Osteoblast (primary cell): ENCODE measurements around the gene TMC7. TPM values are rescaled to one million over a fixed set of nuclear protein-coding genes. Genes with fewer than 3 reads are reported as not detected.

Experiments
- DNase-seq: peaks from one replicate; pipeline ENCODE4 v3.0.0; 2011; ENCODE audit warnings: low spot score, mixed read lengths; ENCODE audit not compliant: insufficient read length; ENCODE audit errors: missing footprints
- H2AFZ ChIP-seq: 2 replicates; pipeline ENCODE4 v1.6.0; 2011; ENCODE audit warnings: mild to moderate bottlenecking, low read length
- H3K27ac ChIP-seq: 2 replicates; pipeline ENCODE4 v1.5.1; 2011; ENCODE audit warnings: mild to moderate bottlenecking, low read depth, low read length, moderate library complexity
- H3K27me3 ChIP-seq: 2 replicates; pipeline ENCODE4 v1.6.0; 2012; ENCODE audit warnings: mild to moderate bottlenecking, control low read depth, inconsistent platforms, low read length, moderate library complexity; ENCODE audit not compliant: insufficient read depth
- H3K36me3 ChIP-seq: 2 replicates; pipeline ENCODE4 v1.5.1; 2011; ENCODE audit warnings: mild to moderate bottlenecking, low read length, control low read depth, moderate library complexity; ENCODE audit not compliant: insufficient read depth
- H3K4me1 ChIP-seq: 2 replicates; pipeline ENCODE4 v1.5.1; 2011; ENCODE audit warnings: mild to moderate bottlenecking, low read length, control low read depth, moderate library complexity; ENCODE audit not compliant: insufficient read depth
- H3K4me2 ChIP-seq: 2 replicates; pipeline ENCODE4 v1.6.0; 2011; ENCODE audit warnings: mild to moderate bottlenecking, low read length; ENCODE audit not compliant: insufficient read depth
- H3K4me3 ChIP-seq: fragments of 200-600 bp; sonication (generic); 3 replicates; pipeline ENCODE4 v1.5.1; 2012; ENCODE audit warnings: mild to moderate bottlenecking, low read length, inconsistent platforms; ENCODE audit not compliant: insufficient read depth
- H3K79me2 ChIP-seq: 2 replicates; pipeline ENCODE4 v1.6.0; 2012; ENCODE audit warnings: mild to moderate bottlenecking, low read length, control low read depth, inconsistent platforms; ENCODE audit not compliant: insufficient read depth
- H3K9me3 ChIP-seq: 2 replicates; pipeline ENCODE4 v1.5.1; 2011; ENCODE audit warnings: low read depth, low read length, control low read depth
- H4K20me1 ChIP-seq: 2 replicates; pipeline ENCODE4 v1.6.0; 2012; ENCODE audit warnings: mild to moderate bottlenecking, low read length, control low read depth; ENCODE audit not compliant: insufficient read depth
- total RNA-seq: library from RNA; depleted of rRNA; stranded (reverse); fragments of >200 nt; gene quantifications from 2 replicates; pipeline ENCODE4 v1.2.3, GENCODE V29; 2012
- TF ChIP-seq, protein P1 (sequence below): IDR thresholded peaks from 2 replicates; pipeline ENCODE4 v1.5.1; 2011; ENCODE audit warnings: mild to moderate bottlenecking, low read depth, low read length, moderate library complexity; ENCODE audit errors: extremely low read depth

The TMC7 gene
- total RNA-seq, 1 donor = 1.1 TPM

DNA sequence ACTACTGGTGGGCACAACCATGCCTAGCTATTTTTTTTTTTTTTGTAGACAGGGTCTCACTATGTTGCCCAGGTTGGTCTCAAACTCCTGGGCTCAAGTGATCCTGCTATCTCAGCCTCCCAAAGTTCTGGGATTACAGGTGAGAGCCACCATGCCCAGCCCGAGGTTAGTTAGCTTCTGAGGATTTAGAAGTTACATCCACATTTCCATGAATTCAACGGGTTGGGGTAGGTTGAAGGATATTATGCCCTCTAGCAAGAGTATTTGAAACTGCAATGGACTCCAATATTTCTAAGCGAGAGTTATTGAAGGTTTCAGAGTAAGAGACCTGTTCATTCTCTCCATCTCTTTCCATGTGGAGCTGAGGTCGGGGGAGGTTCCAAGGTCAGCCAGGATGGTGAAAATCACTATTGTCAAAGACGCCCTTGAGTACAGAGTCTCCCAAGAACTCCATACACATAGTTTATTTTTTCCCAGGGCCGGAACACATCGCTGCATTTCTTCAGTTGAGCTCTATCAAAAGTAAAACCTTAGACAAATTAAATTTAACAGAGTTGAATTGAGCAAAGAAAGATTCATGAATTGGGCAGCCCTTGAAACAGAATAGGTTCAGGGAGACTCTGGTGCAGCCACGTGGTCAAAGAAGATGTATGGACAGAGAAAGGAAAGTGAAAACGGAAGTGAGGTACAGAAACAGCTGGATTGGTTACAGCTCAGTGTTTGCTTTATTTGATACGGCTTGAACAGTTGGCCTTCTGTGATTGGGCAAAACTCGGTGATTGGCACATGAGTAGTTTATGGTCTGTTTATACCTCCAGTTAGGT is 111.0 kb downstream of the TMC7 start:
- TF ChIP-seq, protein P1, sequence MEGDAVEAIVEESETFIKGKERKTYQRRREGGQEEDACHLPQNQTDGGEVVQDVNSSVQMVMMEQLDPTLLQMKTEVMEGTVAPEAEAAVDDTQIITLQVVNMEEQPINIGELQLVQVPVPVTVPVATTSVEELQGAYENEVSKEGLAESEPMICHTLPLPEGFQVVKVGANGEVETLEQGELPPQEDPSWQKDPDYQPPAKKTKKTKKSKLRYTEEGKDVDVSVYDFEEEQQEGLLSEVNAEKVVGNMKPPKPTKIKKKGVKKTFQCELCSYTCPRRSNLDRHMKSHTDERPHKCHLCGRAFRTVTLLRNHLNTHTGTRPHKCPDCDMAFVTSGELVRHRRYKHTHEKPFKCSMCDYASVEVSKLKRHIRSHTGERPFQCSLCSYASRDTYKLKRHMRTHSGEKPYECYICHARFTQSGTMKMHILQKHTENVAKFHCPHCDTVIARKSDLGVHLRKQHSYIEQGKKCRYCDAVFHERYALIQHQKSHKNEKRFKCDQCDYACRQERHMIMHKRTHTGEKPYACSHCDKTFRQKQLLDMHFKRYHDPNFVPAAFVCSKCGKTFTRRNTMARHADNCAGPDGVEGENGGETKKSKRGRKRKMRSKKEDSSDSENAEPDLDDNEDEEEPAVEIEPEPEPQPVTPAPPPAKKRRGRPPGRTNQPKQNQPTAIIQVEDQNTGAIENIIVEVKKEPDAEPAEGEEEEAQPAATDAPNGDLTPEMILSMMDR = peak; percentile 22
- Histone ChIP-seq H3K9me3 (no peaks in the 10 kb centered on the region), H4K20me1 (no peaks in the 10 kb centered on the region), H3K4me3 (no peak overlapping the region), H3K27me3 (no peaks in the 10 kb centered on the region), H3K4me2 (no peak overlapping the region), H3K27ac (no peak overlapping the region), H3K36me3 (no peaks in the 10 kb centered on the region), H2AFZ (no peak overlapping the region), H3K4me1 (peaks cover 7% of the 10 kb centered on the region), H3K79me2 (no peaks in the 10 kb centered on the region)
- DNase-seq = peak; percentile 34

DNA sequence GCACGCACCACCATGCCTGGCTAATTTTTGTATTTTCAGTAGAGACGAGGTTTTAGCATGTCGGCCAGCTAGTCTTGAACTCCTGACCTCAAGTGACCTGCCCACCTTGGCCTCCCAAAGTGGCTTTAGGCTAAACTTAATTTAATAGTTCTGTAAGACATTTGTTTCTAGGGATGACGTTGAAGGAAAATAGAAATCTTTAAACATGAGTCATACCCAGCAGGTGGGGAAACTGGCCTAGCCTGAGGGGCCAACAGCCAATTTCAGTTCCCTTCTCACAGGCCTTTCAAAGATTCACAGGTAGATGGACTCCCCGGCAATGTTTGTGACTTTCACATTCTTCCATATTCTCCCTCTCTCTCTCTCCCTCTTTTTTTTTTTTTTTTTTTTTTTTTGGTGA is 111.9 kb downstream of the TMC7 start:
- DNase-seq = no peak
- TF ChIP-seq, protein P1 = no peak
- no peak overlapping the region for H2AFZ ChIP-seq
- no peak overlapping the region for H3K27ac ChIP-seq
- H3K36me3 ChIP-seq = no peaks in the 10 kb centered on the region
- H3K79me2 ChIP-seq = no peaks in the 10 kb centered on the region
- no peak overlapping the region for H3K4me3 ChIP-seq
- peaks cover 7% of the 10 kb centered on the region for H3K4me1 ChIP-seq
- no peaks in the 10 kb centered on the region for H4K20me1 ChIP-seq
- no peaks in the 10 kb centered on the region for H3K9me3 ChIP-seq
- no peaks in the 10 kb centered on the region for H3K27me3 ChIP-seq
- H3K4me2 ChIP-seq = no peak overlapping the region

DNA sequence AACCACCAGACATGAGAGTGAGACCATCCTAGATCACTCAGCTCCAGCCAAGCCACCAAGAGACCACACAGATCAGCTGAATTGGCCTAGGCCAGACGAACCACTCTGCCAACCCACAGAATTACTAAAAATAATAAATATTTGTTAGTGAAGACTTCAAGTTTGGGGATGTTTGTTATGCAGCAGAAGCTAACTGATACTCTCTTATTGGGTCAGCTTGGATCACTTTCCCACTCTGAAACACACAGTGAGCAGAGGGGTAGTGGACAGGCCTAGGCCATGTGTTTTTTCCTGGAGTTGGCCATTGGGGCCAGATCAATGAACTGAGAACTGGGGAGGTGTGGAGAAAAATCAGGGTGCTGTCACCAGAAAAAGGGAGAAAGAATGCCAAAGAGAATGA is 114.4 kb downstream of the TMC7 start:
- no peak overlapping the region for H3K4me3 ChIP-seq
- DNase-seq = no peak
- H3K4me2 ChIP-seq = no peak overlapping the region
- H2AFZ ChIP-seq = no peak overlapping the region
- H3K27me3 ChIP-seq = no peaks in the 10 kb centered on the region
- no peaks in the 10 kb centered on the region for H3K79me2 ChIP-seq
- H3K9me3 ChIP-seq = no peaks in the 10 kb centered on the region
- H3K27ac ChIP-seq = no peak overlapping the region
- no peaks in the 10 kb centered on the region for H3K36me3 ChIP-seq
- TF ChIP-seq, protein P1 = no peak
- H4K20me1 ChIP-seq = no peaks in the 10 kb centered on the region
- no peaks in the 10 kb centered on the region for H3K4me1 ChIP-seq

DNA sequence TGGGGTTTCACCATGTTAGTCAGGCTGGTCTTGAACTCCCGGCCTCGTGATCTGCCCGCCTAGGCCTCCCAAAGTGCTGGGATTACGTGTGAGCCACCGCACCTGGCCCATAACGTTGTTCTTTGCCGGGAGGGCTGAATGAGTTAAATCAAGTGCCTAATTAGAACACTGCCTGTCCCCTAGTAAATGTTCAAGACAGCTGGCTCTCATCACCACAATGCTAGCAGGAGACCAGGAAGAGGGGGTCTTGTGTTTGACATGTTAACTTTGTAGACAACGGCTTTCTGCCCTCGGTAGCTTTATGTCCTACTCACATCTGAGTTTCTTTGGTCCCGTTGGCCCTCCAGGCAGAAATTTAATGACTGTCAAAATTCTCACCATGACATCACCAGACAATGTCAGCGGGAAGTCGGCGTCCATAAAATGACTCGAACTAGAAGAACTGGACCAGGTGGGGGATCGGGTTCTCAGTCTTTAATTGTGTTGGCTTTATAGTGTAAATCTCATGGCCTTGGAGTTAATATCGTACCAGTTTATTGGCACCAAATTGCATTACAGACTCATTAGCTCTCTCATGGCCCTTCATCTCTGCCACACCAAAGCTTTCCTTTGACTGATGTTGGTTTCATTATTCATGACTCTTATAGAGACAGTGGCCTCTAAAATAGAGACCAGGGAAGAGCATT is 118.6 kb downstream of the TMC7 start:
- Histone ChIP-seq H3K36me3 (no peaks in the 10 kb centered on the region), H3K27me3 (no peaks in the 10 kb centered on the region), H3K4me2 (no peak overlapping the region), H3K79me2 (no peaks in the 10 kb centered on the region), H3K27ac (no peak overlapping the region), H3K4me1 (peaks cover under 1% of the 10 kb centered on the region), H4K20me1 (no peaks in the 10 kb centered on the region), H2AFZ (no peak overlapping the region), H3K9me3 (no peaks in the 10 kb centered on the region), H3K4me3 (no peak overlapping the region)
- peak; percentile 42 for DNase-seq
- TF ChIP-seq, protein P1 = no peak
